22Rv1 (cell line): ENCODE measurements around the gene ARHGEF18.

Experiments
- H3K27ac ChIP-seq: fragments of 450-650 bp; 2 replicates; pipeline ENCODE4 v1.5.1; 2017
- ZFX ChIP-seq: fragments of 450-650 bp; IDR thresholded peaks from 2 replicates; pipeline ENCODE4 v1.6.1; 2017; ENCODE audit warnings: antibody characterized with exemption, borderline replicate concordance
- TF ChIP-seq, protein P1 (sequence below): fragments of 450-650 bp; IDR thresholded peaks from 2 replicates; pipeline ENCODE4 v1.5.1; 2017; ENCODE audit warnings: mild to moderate bottlenecking

The ARHGEF18 gene

DNA sequence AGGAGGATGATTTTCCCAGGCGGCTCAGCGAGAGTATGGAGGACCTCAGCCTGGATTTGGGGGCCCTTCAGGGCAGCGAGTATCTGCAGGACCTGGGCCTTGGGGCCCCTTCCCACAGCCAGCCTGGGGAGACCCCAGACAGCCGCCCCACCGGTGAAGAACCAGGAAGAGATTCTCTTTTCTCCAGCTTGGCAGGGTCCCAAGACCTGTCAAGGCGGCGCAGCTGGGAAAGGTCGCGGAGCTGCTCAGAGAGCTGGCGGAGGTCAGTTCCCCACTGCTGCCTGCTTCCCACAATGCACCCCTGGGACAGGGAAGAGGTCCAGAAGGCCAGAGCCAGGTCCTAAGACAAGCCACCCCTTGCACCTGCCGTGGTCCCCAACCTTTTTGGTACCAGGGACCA, 24.1 kb downstream of the ARHGEF18 start:
- no peak for TF ChIP-seq ZFX
- TF ChIP-seq, protein P1, sequence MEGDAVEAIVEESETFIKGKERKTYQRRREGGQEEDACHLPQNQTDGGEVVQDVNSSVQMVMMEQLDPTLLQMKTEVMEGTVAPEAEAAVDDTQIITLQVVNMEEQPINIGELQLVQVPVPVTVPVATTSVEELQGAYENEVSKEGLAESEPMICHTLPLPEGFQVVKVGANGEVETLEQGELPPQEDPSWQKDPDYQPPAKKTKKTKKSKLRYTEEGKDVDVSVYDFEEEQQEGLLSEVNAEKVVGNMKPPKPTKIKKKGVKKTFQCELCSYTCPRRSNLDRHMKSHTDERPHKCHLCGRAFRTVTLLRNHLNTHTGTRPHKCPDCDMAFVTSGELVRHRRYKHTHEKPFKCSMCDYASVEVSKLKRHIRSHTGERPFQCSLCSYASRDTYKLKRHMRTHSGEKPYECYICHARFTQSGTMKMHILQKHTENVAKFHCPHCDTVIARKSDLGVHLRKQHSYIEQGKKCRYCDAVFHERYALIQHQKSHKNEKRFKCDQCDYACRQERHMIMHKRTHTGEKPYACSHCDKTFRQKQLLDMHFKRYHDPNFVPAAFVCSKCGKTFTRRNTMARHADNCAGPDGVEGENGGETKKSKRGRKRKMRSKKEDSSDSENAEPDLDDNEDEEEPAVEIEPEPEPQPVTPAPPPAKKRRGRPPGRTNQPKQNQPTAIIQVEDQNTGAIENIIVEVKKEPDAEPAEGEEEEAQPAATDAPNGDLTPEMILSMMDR, result no peak

DNA sequence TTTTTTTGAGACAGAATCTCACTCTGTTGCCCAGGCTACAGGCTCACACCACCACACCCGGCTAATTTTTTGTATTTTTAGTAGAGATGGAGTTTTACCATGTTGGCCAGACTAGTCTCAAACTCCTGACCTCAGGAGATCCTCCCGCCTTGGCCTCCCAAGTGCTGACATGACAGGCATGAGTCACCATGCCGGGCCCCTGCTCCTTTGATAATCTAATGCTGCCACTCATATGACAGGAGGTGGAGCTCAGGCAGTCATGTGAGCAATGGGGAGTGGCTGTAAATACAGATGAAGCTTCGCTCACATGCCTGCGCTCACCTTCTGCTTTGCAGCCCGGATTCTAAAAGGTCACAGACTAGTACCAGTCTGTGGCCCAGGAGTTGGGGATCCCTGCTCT, 25.1 kb downstream of the ARHGEF18 start:
- H3K27ac ChIP-seq, result no peak overlapping the region
- TF ChIP-seq, protein P1, result no peak
- TF ChIP-seq ZFX, result no peak

More for the DNA sequence above, 24.1 kb downstream of the ARHGEF18 start:
- H3K27ac ChIP-seq, result no peak overlapping the region

DNA sequence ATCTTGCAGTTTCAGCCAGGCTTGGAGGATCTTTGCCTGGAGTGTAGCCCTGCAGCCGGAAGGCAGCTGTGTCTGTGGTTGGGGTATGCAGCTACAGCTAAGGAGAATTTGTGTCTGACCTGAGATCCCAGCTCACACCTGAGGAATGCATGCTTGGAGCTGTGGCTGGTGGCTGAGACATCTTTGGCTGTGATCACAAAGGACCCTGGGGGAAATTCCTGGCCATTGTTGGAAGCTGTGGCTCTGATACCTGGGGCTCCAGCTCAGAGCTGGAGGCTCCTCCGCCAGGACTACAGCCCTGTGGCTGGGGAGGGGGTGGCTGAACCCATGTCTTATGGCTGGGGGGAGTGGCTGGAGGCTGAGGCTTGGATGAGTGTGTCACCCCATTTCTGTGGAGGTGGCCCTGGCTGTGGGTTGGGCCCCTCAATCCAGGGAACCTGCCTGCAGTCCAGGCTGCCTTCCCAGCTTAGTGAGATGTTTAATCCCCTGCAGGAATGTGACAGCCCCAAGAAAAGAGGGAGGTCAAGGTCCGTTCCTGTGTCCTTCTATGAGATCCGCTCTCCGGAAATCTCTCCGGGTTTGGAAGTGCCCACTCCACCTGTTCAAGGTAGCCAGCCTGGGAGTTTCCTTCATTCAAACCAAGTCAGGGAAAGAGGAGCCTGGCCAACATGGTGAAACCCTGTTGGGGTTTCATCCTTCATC, 27.6 kb downstream of the ARHGEF18 start:
- H3K27ac ChIP-seq, result no peak overlapping the region
- TF ChIP-seq, protein P1, result no peak
- TF ChIP-seq ZFX, result no peak

DNA sequence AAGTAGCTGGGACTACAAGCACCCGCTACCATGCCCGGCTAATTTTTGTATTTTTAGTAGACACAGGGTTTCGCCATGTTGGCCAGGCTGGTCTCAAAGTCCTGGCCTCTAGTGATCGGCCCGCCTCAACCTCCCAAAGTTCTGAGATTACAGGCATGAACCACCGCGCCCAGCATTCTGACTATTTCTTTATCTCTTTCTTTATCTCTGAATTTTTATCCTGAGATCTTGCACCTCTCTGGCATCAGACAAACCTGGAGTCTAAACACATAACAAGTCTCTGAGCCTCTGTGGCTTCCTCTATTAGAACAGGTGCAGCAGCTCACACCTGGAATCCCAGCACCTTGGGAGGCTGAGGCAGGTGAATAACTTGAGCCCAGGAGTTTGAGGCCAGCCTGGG, 28.5 kb downstream of the ARHGEF18 start:
- H3K27ac ChIP-seq, result no peak overlapping the region
- TF ChIP-seq ZFX, result no peak
- TF ChIP-seq, protein P1, result no peak

DNA sequence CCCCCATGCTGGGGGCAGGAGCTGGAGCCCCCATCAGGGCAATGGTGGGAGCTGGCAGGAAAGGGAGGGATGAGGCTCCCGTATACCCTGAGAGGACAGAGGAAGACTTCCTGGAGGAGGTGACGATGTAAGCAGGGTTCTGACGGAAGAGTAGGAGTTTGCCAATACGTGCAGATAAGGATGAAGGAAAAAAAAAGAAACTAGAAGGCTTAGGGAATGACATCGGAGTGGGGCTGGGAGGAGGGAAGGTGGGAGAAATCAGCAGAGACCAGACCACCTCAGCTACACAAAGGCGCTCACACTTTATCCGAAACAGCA, 32.3 kb downstream of the ARHGEF18 start:
- TF ChIP-seq, protein P1, result no peak
- TF ChIP-seq ZFX, result no peak

DNA sequence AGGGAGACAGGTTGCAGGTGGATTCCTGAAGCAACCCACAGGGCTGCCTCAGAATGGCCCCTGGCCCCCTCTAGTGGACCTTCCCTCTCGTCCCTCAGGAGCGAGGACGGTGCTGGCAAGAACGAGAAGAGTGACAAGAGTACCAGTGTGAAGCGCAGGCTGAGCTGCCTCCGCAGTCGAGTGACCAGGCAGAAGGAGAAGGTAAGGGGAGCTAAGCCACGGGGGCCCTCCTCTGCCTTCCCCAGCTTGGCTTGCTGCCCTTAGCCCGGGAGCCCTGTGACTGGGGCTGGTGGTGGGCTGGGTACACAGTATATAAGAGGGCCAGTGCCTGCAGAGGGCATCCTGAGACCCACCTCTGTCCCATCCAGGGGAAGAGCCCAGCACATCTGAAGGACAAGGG, 34.0 kb downstream of the ARHGEF18 start:
- TF ChIP-seq ZFX, result no peak
- TF ChIP-seq, protein P1, result no peak
- H3K27ac ChIP-seq, result no peak overlapping the region

More for the DNA sequence above, 32.3 kb downstream of the ARHGEF18 start:
- H3K27ac ChIP-seq, result no peak overlapping the region

DNA sequence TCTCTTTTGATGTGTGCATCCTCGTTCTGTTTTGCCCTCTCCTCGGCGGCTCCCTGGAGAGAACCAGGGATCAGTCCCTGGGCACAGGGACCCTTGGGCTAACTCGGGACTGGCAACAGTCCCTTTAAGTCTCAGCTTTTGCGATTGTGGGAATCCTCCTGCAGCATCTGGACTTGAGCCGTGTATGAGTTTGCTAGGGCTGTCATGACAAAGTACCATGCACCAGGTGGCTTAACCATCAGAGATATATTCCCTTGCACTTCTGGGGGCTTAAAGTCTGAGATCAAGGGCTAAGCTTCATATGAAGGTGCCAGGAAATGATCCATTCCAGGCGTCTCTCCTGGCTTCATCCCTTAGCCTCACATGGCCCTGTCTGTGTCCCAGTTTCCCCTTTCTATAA, 34.5 kb downstream of the ARHGEF18 start:
- H3K27ac ChIP-seq, result no peak overlapping the region
- TF ChIP-seq ZFX, result no peak
- TF ChIP-seq, protein P1, result no peak
